Activated CD4-positive, alpha-beta T cell treated with anti-CD3 and anti-CD28 coated beads for 36 hours (primary cell): ENCODE data around the gene PHF20. TPM values are rescaled to one million over a fixed set of nuclear protein-coding genes. Genes with fewer than 3 reads are reported as not detected.
"Not testable (repeated sequence)": the region's sequence is repeated elsewhere in the genome, so short reads cannot be mapped to it uniquely, and the experiment has no call there.

Experiments used
- ATAC-seq: fragments of 200-7000 bp; cut with Tn5 transposase; one replicate; pipeline ENCODE4 v1.10.0; 2021; ENCODE audit warnings: mild to moderate bottlenecking, moderate library complexity
- CTCF ChIA-PET: fragments of 350-600 bp; sonication (Branson Sonifier 250); formaldehyde crosslinking; loops from one replicate; lab custom pipeline; 2021; ENCODE audit warnings: antibody characterized with exemption; lab: Charles Lee
- POLR2A ChIA-PET: fragments of 350-600 bp; sonication (Branson Sonifier 250); formaldehyde crosslinking; loops from one replicate; lab custom pipeline; 2021; ENCODE audit warnings: antibody characterized with exemption, inconsistent platforms; lab: Charles Lee
- DNase-seq: peaks from one replicate; pipeline ENCODE4 v3.0.0-alpha.2; 2020
- H3K27ac Mint-ChIP-seq: one replicate; pipeline ENCODE4 v1.8.0; 2021; ENCODE audit warnings: mixed read lengths
- H3K27me3 Mint-ChIP-seq: one replicate; pipeline ENCODE4 v1.8.0; 2021; ENCODE audit warnings: mixed read lengths
- H3K36me3 Mint-ChIP-seq: one replicate; pipeline ENCODE4 v1.8.0; 2021; ENCODE audit warnings: low read depth, mixed read lengths
- H3K4me1 Mint-ChIP-seq: one replicate; pipeline ENCODE4 v1.8.0; 2021; ENCODE audit warnings: mixed read lengths
- H3K4me3 Mint-ChIP-seq: one replicate; pipeline ENCODE4 v1.8.0; 2021; ENCODE audit warnings: mild to moderate bottlenecking, moderate library complexity, mixed read lengths
- H3K9me3 Mint-ChIP-seq: one replicate; pipeline ENCODE4 v1.8.0; 2021; ENCODE audit warnings: low read depth, mixed read lengths
- intact Hi-C, 2 experiments: fragments of 100-400 bp; cut with DNase I in 1 of 2; cut with micrococcal nuclease in 1 of 2; formaldehyde crosslinking; loops; one replicate each; pipeline versions ENCODE4 v1.14.2 to v1.15.1; 2022 to 2024; cut with DNase I, micrococcal nuclease
- total RNA-seq, 2 experiments: library from RNA; stranded (reverse); gene quantifications; one replicate each; pipeline ENCODE4 v1.2.3, GENCODE V29; 2021

The PHF20 gene
- total RNA-seq, 2 experiments from 2014 or later: 54.3 to 61.6 TPM

GRCh38 chr20:35838205-35838604 lies 66.4 kb downstream of the PHF20 start:
- Mint-ChIP-seq H3K4me1 (peaks cover 35% of the 10 kb centered on the region), H3K27ac (no peak overlapping the region), H3K36me3 (peaks cover 19% of the 10 kb centered on the region), H3K4me3 (no peak overlapping the region), H3K27me3 (no peaks in the 10 kb centered on the region), H3K9me3 (peaks cover 4% of the 10 kb centered on the region)
- ATAC-seq (no peak), DNase-seq (no peak)
- intact Hi-C loops: no loop called here
- ChIA-PET POLR2A (no interaction called here), CTCF (interaction anchor here (1.0 kb wide), 1 partner anchor 237 kb away, joined by 3 read pairs; no protein-coding TSS in a partner anchor)

GRCh38 chr20:35839904-35840303 lies 68.1 kb downstream of the PHF20 start:
- H3K4me1 Mint-ChIP-seq: peaks cover 25% of the 10 kb centered on the region
- DNase-seq (no peak), ATAC-seq (no peak)
- peaks cover 4% of the 10 kb centered on the region for H3K9me3 Mint-ChIP-seq
- intact Hi-C loops: no loop called here
- ChIA-PET CTCF (interaction anchor here (1.2 kb wide), 1 partner anchor 48 kb away, joined by 3 read pairs; no protein-coding TSS in a partner anchor), POLR2A (no interaction called here)
- no peaks in the 10 kb centered on the region for H3K27me3 Mint-ChIP-seq
- no peak overlapping the region for H3K27ac Mint-ChIP-seq
- no peak overlapping the region for H3K4me3 Mint-ChIP-seq
- H3K36me3 Mint-ChIP-seq: peaks cover 28% of the 10 kb centered on the region

GRCh38 chr20:35840421-35840820 lies 68.6 kb downstream of the PHF20 start:
- ATAC-seq (no peak), DNase-seq (no peak)
- intact Hi-C loops: no loop called here
- Mint-ChIP-seq H3K27ac (no peak overlapping the region), H3K36me3 (peaks cover 29% of the 10 kb centered on the region), H3K27me3 (no peaks in the 10 kb centered on the region), H3K4me3 (no peak overlapping the region), H3K9me3 (peaks cover 4% of the 10 kb centered on the region), H3K4me1 (peaks cover 20% of the 10 kb centered on the region)
- ChIA-PET POLR2A (no interaction called here), CTCF (no interaction called here)

GRCh38 chr20:35842361-35842760 lies 70.5 kb downstream of the PHF20 start:
- ATAC-seq: no peak
- CTCF ChIA-PET: no interaction called here
- no peak for DNase-seq
- Mint-ChIP-seq H3K4me1 (peaks cover 20% of the 10 kb centered on the region), H3K36me3 (peaks cover 39% of the 10 kb centered on the region), H3K9me3 (peaks cover 4% of the 10 kb centered on the region), H3K27me3 (no peaks in the 10 kb centered on the region), H3K27ac (no peak overlapping the region), H3K4me3 (no peak overlapping the region)
- intact Hi-C loops: no loop called here
- POLR2A ChIA-PET: interaction anchor here (0.6 kb wide), 1 partner anchor 113 kb away, joined by 4 read pairs; no protein-coding TSS in a partner anchor

- CTCF ChIA-PET, H3K27ac Mint-ChIP-seq, H3K27me3 Mint-ChIP-seq, H3K9me3 Mint-ChIP-seq, H3K4me3 Mint-ChIP-seq, ATAC-seq, DNase-seq, intact Hi-C loops: not testable (repeated sequence)
- Mint-ChIP-seq H3K36me3 (peaks cover 42% of the 10 kb centered on the region), H3K4me1 (peaks cover 17% of the 10 kb centered on the region)
- POLR2A ChIA-PET: interaction anchor here (0.6 kb wide), 1 partner anchor 74 kb away, joined by 5 read pairs; no protein-coding TSS in a partner anchor
Observed at GRCh38 chr20:35843894-35844293, 72.1 kb downstream of the PHF20 start.

- H3K4me1 Mint-ChIP-seq: peaks cover 8% of the 10 kb centered on the region
- peaks cover 4% of the 10 kb centered on the region for H3K9me3 Mint-ChIP-seq
- POLR2A ChIA-PET: no interaction called here
- ATAC-seq (no peak), DNase-seq (no peak)
- CTCF ChIA-PET: no interaction called here
- no peaks in the 10 kb centered on the region for H3K27me3 Mint-ChIP-seq
- H3K36me3 Mint-ChIP-seq: peaks cover 48% of the 10 kb centered on the region
- H3K27ac Mint-ChIP-seq: no peak overlapping the region
- H3K4me3 Mint-ChIP-seq: no peak overlapping the region
- intact Hi-C loops: no loop called here
Observed at GRCh38 chr20:35845561-35845960, 73.7 kb downstream of the PHF20 start.

GRCh38 chr20:35849706-35850105 lies 77.9 kb downstream of the PHF20 start:
- ChIA-PET CTCF (interaction anchor here (0.6 to 1.3 kb wide), 4 partner anchors 49 to 943 kb away, joined by 3 to 4 read pairs (median 3); partner anchors contain the start of gene SCAND1), POLR2A (interaction anchor here (0.6 kb wide), 2 partner anchors 204 to 468 kb away, joined by 4 to 5 read pairs; no protein-coding TSS in a partner anchor)
- H3K9me3 Mint-ChIP-seq: no peaks in the 10 kb centered on the region
- peaks cover 9% of the 10 kb centered on the region for H3K4me1 Mint-ChIP-seq
- intact Hi-C loops: no loop called here
- no peaks in the 10 kb centered on the region for H3K27me3 Mint-ChIP-seq
- H3K4me3 Mint-ChIP-seq: no peak overlapping the region
- peaks cover 38% of the 10 kb centered on the region for H3K36me3 Mint-ChIP-seq
- no peak for ATAC-seq
- no peak overlapping the region for H3K27ac Mint-ChIP-seq
- DNase-seq: no peak

GRCh38 chr20:35851659-35852058 lies 79.8 kb downstream of the PHF20 start:
- H3K27me3 Mint-ChIP-seq, H3K4me3 Mint-ChIP-seq, CTCF ChIA-PET, ATAC-seq, POLR2A ChIA-PET, H3K27ac Mint-ChIP-seq, intact Hi-C loops, DNase-seq, H3K9me3 Mint-ChIP-seq: not testable (repeated sequence)
- Mint-ChIP-seq H3K4me1 (peaks cover 17% of the 10 kb centered on the region), H3K36me3 (peaks cover 38% of the 10 kb centered on the region)

GRCh38 chr20:35854713-35855348 lies 83.0 kb downstream of the PHF20 start:
- Mint-ChIP-seq H3K27me3 (no peaks in the 10 kb centered on the region), H3K36me3 (peaks cover 26% of the 10 kb centered on the region), H3K9me3 (no peaks in the 10 kb centered on the region), H3K4me3 (no peak overlapping the region), H3K27ac (no peak overlapping the region), H3K4me1 (peaks cover 12% of the 10 kb centered on the region)
- intact Hi-C loops: no loop called here
- ATAC-seq (no peak), DNase-seq (no peak)
- CTCF ChIA-PET: interaction anchor here (0.6 kb wide), 1 partner anchor 263 kb away, joined by 3 read pairs; no protein-coding TSS in a partner anchor
- POLR2A ChIA-PET: interaction anchor here (0.6 kb wide), 1 partner anchor 878 kb away, joined by 3 read pairs; no protein-coding TSS in a partner anchor

- ATAC-seq, H3K27ac Mint-ChIP-seq, H3K27me3 Mint-ChIP-seq, H3K9me3 Mint-ChIP-seq, intact Hi-C loops, CTCF ChIA-PET, H3K4me3 Mint-ChIP-seq, DNase-seq: not testable (repeated sequence)
- POLR2A ChIA-PET: interaction anchor here (0.6 kb wide), 1 partner anchor 878 kb away, joined by 3 read pairs; no protein-coding TSS in a partner anchor
- peaks cover 12% of the 10 kb centered on the region for H3K4me1 Mint-ChIP-seq
- peaks cover 25% of the 10 kb centered on the region for H3K36me3 Mint-ChIP-seq
Observed at GRCh38 chr20:35855641-35856040, 83.8 kb downstream of the PHF20 start.

- peaks cover 20% of the 10 kb centered on the region for H3K36me3 Mint-ChIP-seq
- CTCF ChIA-PET: interaction anchor here (0.6 to 0.8 kb wide), 3 partner anchors 21 to 803 kb away, joined by 3 to 4 read pairs (median 3); no protein-coding TSS in a partner anchor
- no peak overlapping the region for H3K27ac Mint-ChIP-seq
- no peak for DNase-seq
- H3K4me3 Mint-ChIP-seq: no peak overlapping the region
- peaks cover 12% of the 10 kb centered on the region for H3K4me1 Mint-ChIP-seq
- ATAC-seq: no peak
- POLR2A ChIA-PET: no interaction called here
- no peaks in the 10 kb centered on the region for H3K9me3 Mint-ChIP-seq
- no peaks in the 10 kb centered on the region for H3K27me3 Mint-ChIP-seq
- intact Hi-C loops: no loop called here
Observed at GRCh38 chr20:35856866-35857265, 85.1 kb downstream of the PHF20 start.
